DOHH2 (cell line): ENCODE data around the gene RHO.

Experiments used
- H3F3A ChIP-seq: fragments of 200-600 bp; sonication (generic), shearing (Covaris generic); 2 replicates; pipeline ENCODE4 v1.6.0; 2016; ENCODE audit warnings: antibody characterized with exemption, mild to moderate bottlenecking; ENCODE audit not compliant: control insufficient read depth, insufficient read depth
- H3K27ac ChIP-seq: fragments of 200-600 bp; sonication (generic); 2 replicates; pipeline ENCODE4 v1.5.1; 2014; ENCODE audit warnings: low read depth, mild to moderate bottlenecking, low read length, moderate library complexity
- H3K27me3 ChIP-seq: fragments of 200-600 bp; sonication (generic); 2 replicates; pipeline ENCODE4 v1.6.1; 2014; ENCODE audit warnings: mild to moderate bottlenecking, low read length, mixed read lengths; ENCODE audit not compliant: control insufficient read depth
- H3K36me3 ChIP-seq: fragments of 200-600 bp; sonication (generic); 2 replicates; pipeline ENCODE4 v1.6.1; 2014; ENCODE audit warnings: mild to moderate bottlenecking, low read length, moderate library complexity, mixed read lengths; ENCODE audit not compliant: control insufficient read depth
- H3K4me1 ChIP-seq: fragments of 200-600 bp; sonication (generic); 2 replicates; pipeline ENCODE4 v1.6.1; 2014; ENCODE audit warnings: mild to moderate bottlenecking, low read length, mixed read lengths; ENCODE audit not compliant: control insufficient read depth
- H3K4me2 ChIP-seq: fragments of 200-600 bp; sonication (generic); 2 replicates; pipeline ENCODE4 v1.6.0; 2014; ENCODE audit warnings: mild to moderate bottlenecking, low read length, moderate library complexity
- H3K4me3 ChIP-seq: fragments of 200-600 bp; sonication (generic); 2 replicates; pipeline ENCODE4 v1.5.1; 2014; ENCODE audit warnings: mild to moderate bottlenecking, low read length, mixed read lengths
- H3K79me2 ChIP-seq: fragments of 200-600 bp; sonication (generic); 2 replicates; pipeline ENCODE4 v1.6.1; 2014; ENCODE audit warnings: mild to moderate bottlenecking, low read length, mixed read lengths; ENCODE audit not compliant: control insufficient read depth
- H3K9me2 ChIP-seq: fragments of 200-600 bp; sonication (generic); replicated peaks from 2 replicates; pipeline ENCODE4 v1.6.1; 2014; ENCODE audit warnings: mild to moderate bottlenecking, low read length, mixed read lengths; ENCODE audit not compliant: control insufficient read depth
- H3K9me3 ChIP-seq: fragments of 200-600 bp; sonication (generic); 2 replicates; pipeline ENCODE4 v1.6.1; 2014; ENCODE audit warnings: antibody characterized with exemption, low read length, mixed read lengths; ENCODE audit not compliant: control insufficient read depth, insufficient read depth
- H4K20me1 ChIP-seq: fragments of 200-600 bp; sonication (generic); 2 replicates; pipeline ENCODE4 v1.6.0; 2014; ENCODE audit warnings: low read depth, mild to moderate bottlenecking, antibody characterized with exemption, low read length, moderate library complexity; ENCODE audit not compliant: control insufficient read depth, insufficient read depth
- CTCF ChIP-seq: fragments of 200-600 bp; sonication (generic); IDR thresholded peaks from one replicate; pipeline ENCODE4 v1.5.1; 2014; ENCODE audit warnings: antibody characterized with exemption, mild to moderate bottlenecking, low read depth, low read length; ENCODE audit not compliant: poor library complexity, severe bottlenecking
- EZH2phosphoT487 ChIP-seq: fragments of 200-600 bp; sonication (generic); IDR thresholded peaks from 2 replicates; pipeline ENCODE4 v1.6.1; 2017; ENCODE audit warnings: borderline replicate concordance, mild to moderate bottlenecking, antibody characterized with exemption, low read length, moderate library complexity, mixed read lengths

The RHO gene

GRCh38 chr3:129555616-129556357 is 27.3 kb downstream of the RHO start:
- no peak overlapping the region for H3K27ac ChIP-seq
- TF ChIP-seq CTCF: no peak
- no peak for TF ChIP-seq EZH2phosphoT487
- H3K9me2 ChIP-seq: no peaks in the 10 kb centered on the region
- H3K9me3 ChIP-seq: no peaks in the 10 kb centered on the region
- no peak overlapping the region for H3K4me3 ChIP-seq
- H3K4me2 ChIP-seq: no peak overlapping the region
- H3K4me1 ChIP-seq: peaks cover 18% of the 10 kb centered on the region
- H3F3A ChIP-seq: no peaks in the 10 kb centered on the region
- H3K27me3 ChIP-seq: peaks cover 4% of the 10 kb centered on the region; the same call in 1 of the 2 replicates
- H3K79me2 ChIP-seq: no peaks in the 10 kb centered on the region
- H4K20me1 ChIP-seq: no peaks in the 10 kb centered on the region
- no peaks in the 10 kb centered on the region for H3K36me3 ChIP-seq

GRCh38 chr3:129556358-129556695 is 27.9 kb downstream of the RHO start:
- Histone ChIP-seq H3K4me3 (no peak overlapping the region), H3K4me2 (no peak overlapping the region), H3K9me2 (no peaks in the 10 kb centered on the region), H3K9me3 (no peaks in the 10 kb centered on the region), H3K27me3 (peaks cover 4% of the 10 kb centered on the region; the same call in 1 of the 2 replicates), H3K36me3 (no peaks in the 10 kb centered on the region), H3K79me2 (no peaks in the 10 kb centered on the region), H3K4me1 (peaks cover 19% of the 10 kb centered on the region), H3F3A (no peaks in the 10 kb centered on the region), H4K20me1 (no peaks in the 10 kb centered on the region), H3K27ac (no peak overlapping the region)
- no peak for TF ChIP-seq CTCF

- Histone ChIP-seq H3K9me3 (no peaks in the 10 kb centered on the region), H3K4me2 (no peak overlapping the region), H3K9me2 (no peaks in the 10 kb centered on the region), H3K27ac (no peak overlapping the region), H3K4me3 (no peak overlapping the region), H4K20me1 (no peaks in the 10 kb centered on the region), H3K36me3 (no peaks in the 10 kb centered on the region), H3K4me1 (peaks cover 19% of the 10 kb centered on the region), H3F3A (no peaks in the 10 kb centered on the region), H3K79me2 (no peaks in the 10 kb centered on the region), H3K27me3 (peaks cover 4% of the 10 kb centered on the region; the same call in 1 of the 2 replicates)
- TF ChIP-seq CTCF: no peak
- no peak for TF ChIP-seq EZH2phosphoT487
Measured at GRCh38 chr3:129556890-129557547, 28.6 kb downstream of the RHO start.
